HEK293T (cell line): ENCODE results near the gene SIK3.

ENCODE experiments used
- CTCF ChIA-PET: fragments of 350-600 bp; formaldehyde crosslinking; extraction: SDS; loops from one replicate; lab custom pipeline; 2021; ENCODE audit warnings: antibody characterized with exemption, inconsistent platforms; lab: Yijun Ruan, JAX
- POLR2A ChIA-PET: fragments of 350-600 bp; formaldehyde crosslinking; extraction: SDS; loops from one replicate; lab custom pipeline; 2020; ENCODE audit warnings: antibody characterized with exemption, inconsistent platforms; lab: Yijun Ruan, JAX
- DNase-seq: peaks from one replicate; pipeline ENCODE4 v3.0.0; 2012; ENCODE audit warnings: mixed read lengths; ENCODE audit errors: extremely low spot score
- ARNT ChIP-seq: fragments of 450-650 bp; IDR thresholded peaks from 2 replicates; pipeline ENCODE4 v1.6.1; 2017; ENCODE audit warnings: mild to moderate bottlenecking
- BHLHE40 ChIP-seq: fragments of 450-650 bp; IDR thresholded peaks from 2 replicates; pipeline ENCODE4 v1.6.1; 2016; ENCODE audit warnings: mild to moderate bottlenecking, moderate library complexity, borderline replicate concordance
- CTBP1 ChIP-seq: fragments of 450-650 bp; IDR thresholded peaks from 2 replicates; pipeline ENCODE4 v1.6.1; 2016; ENCODE audit warnings: borderline replicate concordance
- ELF4 ChIP-seq: fragments of 450-650 bp; IDR thresholded peaks from 2 replicates; pipeline ENCODE4 v1.6.1; 2017; ENCODE audit warnings: antibody characterized with exemption
- FOXA1 ChIP-seq: fragments of 450-650 bp; IDR thresholded peaks from 2 replicates; pipeline ENCODE4 v1.6.1; 2016; ENCODE audit warnings: mild to moderate bottlenecking
- FOXK2 ChIP-seq: fragments of 450-650 bp; IDR thresholded peaks from 2 replicates; pipeline ENCODE4 v1.6.1; 2016; ENCODE audit warnings: mild to moderate bottlenecking
- FOXM1 ChIP-seq: fragments of 450-650 bp; IDR thresholded peaks from 2 replicates; pipeline ENCODE4 v1.6.1; 2017; ENCODE audit warnings: mild to moderate bottlenecking, borderline replicate concordance
- HDGF ChIP-seq: fragments of 450-650 bp; IDR thresholded peaks from 2 replicates; pipeline ENCODE4 v1.6.1; 2017; ENCODE audit warnings: antibody characterized with exemption, borderline replicate concordance
- L3MBTL2 ChIP-seq: fragments of 450-650 bp; conservative IDR thresholded peaks from 2 replicates; pipeline ENCODE4 v1.6.1; 2016; ENCODE audit warnings: mild to moderate bottlenecking
- LEF1 ChIP-seq: fragments of 450-650 bp; IDR thresholded peaks from 2 replicates; pipeline ENCODE4 v1.6.1; 2017; ENCODE audit warnings: mild to moderate bottlenecking, borderline replicate concordance
- NFRKB ChIP-seq: fragments of 450-650 bp; IDR thresholded peaks from 2 replicates; pipeline ENCODE4 v1.6.1; 2016; ENCODE audit warnings: mild to moderate bottlenecking, moderate library complexity
- SP1 ChIP-seq: fragments of 450-650 bp; IDR thresholded peaks from 2 replicates; pipeline ENCODE4 v1.6.1; 2017
- SUZ12 ChIP-seq: fragments of 450-650 bp; IDR thresholded peaks from 2 replicates; pipeline ENCODE4 v1.6.1; 2016; ENCODE audit warnings: mild to moderate bottlenecking
- TARDBP ChIP-seq: fragments of 450-650 bp; IDR thresholded peaks from 2 replicates; pipeline ENCODE4 v1.6.1; 2016
- ZNF384 ChIP-seq: fragments of 450-650 bp; IDR thresholded peaks from 2 replicates; pipeline ENCODE4 v1.6.1; 2016
- TF ChIP-seq, protein P1 (sequence below): fragments of 450-650 bp; IDR thresholded peaks from 2 replicates; pipeline ENCODE4 v1.6.1; 2016

SIK3 gene

DNA sequence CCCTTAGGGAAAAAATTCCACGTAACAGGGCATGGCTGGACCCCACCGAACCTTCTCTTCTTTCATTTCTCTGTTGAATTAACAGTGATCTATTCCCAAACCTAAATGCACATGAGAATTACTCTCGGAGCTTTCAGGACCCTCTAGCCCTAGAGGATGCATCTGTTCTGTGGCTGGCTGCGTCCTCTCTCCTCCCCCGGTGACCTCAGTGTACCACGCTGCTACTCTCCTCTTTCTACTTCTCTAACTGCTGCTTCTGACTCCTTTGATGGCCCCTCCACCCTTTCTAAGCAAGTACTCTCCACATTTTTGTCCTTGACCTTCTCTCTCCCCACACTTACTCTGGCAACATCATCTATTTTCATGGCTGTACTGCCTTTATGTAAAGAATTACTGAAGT, 248.7 kb downstream of the SIK3 start:
- POLR2A ChIA-PET: interaction anchor here (1.5 kb wide), 1 partner anchor 14 kb away, joined by 5 read pairs; no protein-coding TSS in a partner anchor
- no peak for DNase-seq
- CTCF ChIA-PET: no interaction called here
- no peak for TF ChIP-seq TARDBP
- no peak for TF ChIP-seq NFRKB
- no peak for TF ChIP-seq LEF1
- TF ChIP-seq, protein P1, sequence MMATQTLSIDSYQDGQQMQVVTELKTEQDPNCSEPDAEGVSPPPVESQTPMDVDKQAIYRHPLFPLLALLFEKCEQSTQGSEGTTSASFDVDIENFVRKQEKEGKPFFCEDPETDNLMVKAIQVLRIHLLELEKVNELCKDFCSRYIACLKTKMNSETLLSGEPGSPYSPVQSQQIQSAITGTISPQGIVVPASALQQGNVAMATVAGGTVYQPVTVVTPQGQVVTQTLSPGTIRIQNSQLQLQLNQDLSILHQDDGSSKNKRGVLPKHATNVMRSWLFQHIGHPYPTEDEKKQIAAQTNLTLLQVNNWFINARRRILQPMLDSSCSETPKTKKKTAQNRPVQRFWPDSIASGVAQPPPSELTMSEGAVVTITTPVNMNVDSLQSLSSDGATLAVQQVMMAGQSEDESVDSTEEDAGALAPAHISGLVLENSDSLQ: no peak
- TF ChIP-seq L3MBTL2: no peak
- TF ChIP-seq FOXA1: no peak
- TF ChIP-seq HDGF: no peak
- TF ChIP-seq CTBP1: no peak
- TF ChIP-seq ZNF384: no peak
- TF ChIP-seq ARNT: no peak
- TF ChIP-seq SP1: no peak
- no peak for TF ChIP-seq SUZ12
- TF ChIP-seq ELF4: no peak
- TF ChIP-seq FOXM1: no peak
- no peak for TF ChIP-seq FOXK2

DNA sequence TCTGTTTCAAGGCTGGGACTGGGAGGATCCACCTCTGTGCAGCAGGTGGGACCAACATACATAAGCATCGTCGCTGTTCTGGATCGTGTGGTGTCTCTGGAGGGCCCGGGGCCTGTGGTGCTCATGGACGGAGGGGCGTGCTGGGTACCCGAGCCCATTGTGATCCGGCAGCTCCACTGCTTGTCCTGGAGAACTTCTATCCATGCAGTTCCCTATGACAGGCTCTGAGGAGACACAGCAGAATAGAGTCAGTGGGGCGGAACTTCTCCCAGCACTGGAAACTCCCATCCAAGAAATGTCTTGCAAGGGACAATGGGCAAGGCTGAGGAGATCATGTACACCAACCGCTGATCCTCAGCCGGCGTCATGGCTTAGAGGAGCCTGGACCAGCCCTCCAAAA, 249.2 kb downstream of the SIK3 start:
- ChIA-PET POLR2A (interaction anchor here (1.5 kb wide), 1 partner anchor 13 kb away, joined by 5 read pairs; no protein-coding TSS in a partner anchor), CTCF (no interaction called here)
- TF ChIP-seq HDGF: no peak
- TF ChIP-seq TARDBP: no peak
- no peak for DNase-seq

DNA sequence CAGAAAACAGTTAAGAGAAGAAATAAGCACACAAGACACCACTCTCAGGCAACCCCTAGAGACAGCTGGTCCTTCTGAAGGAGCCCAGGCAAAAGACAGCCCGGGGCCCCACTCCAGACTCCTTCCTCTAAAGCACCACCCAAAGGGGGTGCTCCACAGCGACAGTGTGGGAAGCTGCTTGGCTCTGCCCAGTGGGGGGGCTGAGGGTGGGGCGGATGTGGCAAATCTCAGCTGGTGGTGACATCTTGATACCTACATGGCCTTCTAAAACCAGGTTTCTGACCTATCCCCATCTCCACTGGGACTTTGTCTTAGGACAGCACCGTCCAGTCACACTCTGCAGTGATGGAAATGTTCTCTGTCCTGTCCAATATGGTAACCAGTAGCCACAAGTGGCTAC, 250.6 kb downstream of the SIK3 start:
- ChIA-PET POLR2A (interaction anchor here (0.7 kb wide), 1 partner anchor 19 kb away, joined by 3 read pairs; no protein-coding TSS in a partner anchor), CTCF (no interaction called here)
- TF ChIP-seq BHLHE40: no peak
- no peak for TF ChIP-seq ELF4
- TF ChIP-seq FOXK2: no peak
- TF ChIP-seq LEF1: no peak
- no peak for TF ChIP-seq SUZ12
- no peak for TF ChIP-seq HDGF
- TF ChIP-seq NFRKB: no peak
- no peak for TF ChIP-seq TARDBP
- no peak for TF ChIP-seq ZNF384
- TF ChIP-seq SP1: no peak
- no peak for TF ChIP-seq L3MBTL2
- TF ChIP-seq, protein P1: no peak
- TF ChIP-seq FOXA1: no peak
- no peak for TF ChIP-seq CTBP1
- TF ChIP-seq ARNT: no peak
- no peak for TF ChIP-seq FOXM1
- DNase-seq: no peak

DNA sequence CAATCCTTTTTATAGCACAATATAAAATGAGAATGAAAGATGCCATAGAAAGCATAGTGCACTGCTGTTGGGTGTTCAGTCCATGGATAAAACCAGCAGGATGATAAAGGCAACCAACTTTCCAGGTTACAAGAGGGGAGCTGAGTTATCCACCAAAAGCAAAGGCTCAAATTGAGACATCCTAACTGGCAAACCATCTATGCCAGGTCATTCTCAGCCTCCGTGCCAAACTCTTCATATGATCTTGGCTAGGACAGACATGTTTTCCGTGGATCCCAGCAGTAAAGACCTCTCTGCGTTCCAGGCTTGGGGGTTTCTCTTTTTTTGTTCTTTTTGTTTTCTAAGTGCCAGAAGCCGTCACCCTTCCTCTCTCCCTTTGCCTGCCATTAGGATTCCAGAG, 253.5 kb downstream of the SIK3 start:
- no peak for TF ChIP-seq BHLHE40
- no peak for TF ChIP-seq SUZ12
- no peak for TF ChIP-seq NFRKB
- no peak for TF ChIP-seq ARNT
- TF ChIP-seq FOXA1: no peak
- TF ChIP-seq LEF1: no peak
- no peak for TF ChIP-seq TARDBP
- TF ChIP-seq FOXK2: no peak
- TF ChIP-seq FOXM1: no peak
- no peak for TF ChIP-seq L3MBTL2
- no peak for TF ChIP-seq ELF4
- DNase-seq: no peak
- POLR2A ChIA-PET: no interaction called here
- CTCF ChIA-PET: no interaction called here

DNA sequence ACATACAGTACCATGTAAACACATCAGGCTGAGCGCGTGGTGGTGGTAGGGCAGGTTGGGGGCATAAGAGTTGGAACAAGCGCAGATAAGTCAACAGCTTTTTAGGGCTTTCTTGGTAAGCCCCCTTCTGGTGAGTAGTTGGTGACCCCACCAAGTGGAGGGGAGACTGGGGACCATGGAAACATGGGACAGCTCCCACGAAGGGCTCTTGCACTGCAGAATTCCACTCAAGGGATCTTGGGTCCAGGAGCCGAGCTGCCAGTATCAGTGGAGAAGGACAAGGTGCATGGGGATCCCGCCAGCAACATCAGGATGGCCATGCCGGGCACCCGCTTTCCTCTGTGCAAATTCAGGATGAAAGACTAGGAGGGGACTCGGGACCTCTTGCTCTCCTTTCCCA, 254.6 kb downstream of the SIK3 start:
- TF ChIP-seq SUZ12: no peak
- POLR2A ChIA-PET: no interaction called here
- CTCF ChIA-PET: no interaction called here
- DNase-seq: no peak

DNA sequence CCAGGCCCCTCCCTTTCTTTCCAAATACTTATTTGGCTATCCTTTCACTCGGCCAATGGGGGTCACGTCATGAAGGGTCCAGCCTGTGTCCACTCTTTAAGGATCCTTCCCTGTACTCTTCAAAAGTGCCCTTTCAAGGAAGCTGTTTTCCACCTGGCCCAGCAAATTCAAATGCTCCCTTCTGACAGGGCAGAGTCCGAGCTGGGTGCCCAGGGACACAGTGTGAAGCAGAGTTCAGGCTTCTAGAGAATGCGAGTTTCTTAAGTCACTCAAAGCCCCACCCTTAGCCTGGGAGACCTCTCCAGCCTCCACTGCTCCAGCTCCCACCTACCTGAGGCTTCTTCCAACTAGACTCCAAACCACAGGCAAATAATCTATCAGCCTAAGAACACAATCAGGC, 255.3 kb downstream of the SIK3 start:
- ChIA-PET CTCF (no interaction called here), POLR2A (no interaction called here)
- DNase-seq: no peak
- no peak for TF ChIP-seq BHLHE40
- TF ChIP-seq FOXA1: no peak
- TF ChIP-seq ELF4: no peak
- no peak for TF ChIP-seq NFRKB
- TF ChIP-seq TARDBP: no peak
- no peak for TF ChIP-seq HDGF
- no peak for TF ChIP-seq LEF1
- TF ChIP-seq, protein P1: no peak
- no peak for TF ChIP-seq CTBP1
- TF ChIP-seq FOXM1: no peak
- no peak for TF ChIP-seq ARNT
- no peak for TF ChIP-seq SUZ12
- TF ChIP-seq FOXK2: no peak
- no peak for TF ChIP-seq SP1
- no peak for TF ChIP-seq ZNF384

DNA sequence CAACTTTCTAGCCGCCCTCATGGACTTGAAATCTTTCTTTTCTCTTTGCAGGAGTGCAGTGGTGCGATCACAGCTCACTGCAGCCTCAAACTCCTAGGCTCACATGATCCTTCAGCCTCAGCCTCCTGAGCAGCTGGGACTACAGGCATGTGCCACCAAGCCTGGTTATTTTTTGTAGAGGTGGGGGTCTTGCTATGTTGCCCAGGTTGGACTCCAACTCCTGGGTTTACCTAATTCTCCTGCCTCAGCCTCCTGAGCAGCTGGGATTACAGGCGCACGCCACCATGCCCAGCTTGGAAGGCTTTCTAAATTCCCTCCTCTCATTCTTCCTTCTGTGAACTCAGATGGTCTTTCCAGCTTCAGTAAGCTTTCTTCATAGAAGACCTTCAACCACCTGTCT, 256.1 kb downstream of the SIK3 start:
- POLR2A ChIA-PET: no interaction called here
- no peak for DNase-seq
- no peak for TF ChIP-seq ELF4
- TF ChIP-seq BHLHE40: no peak
- no peak for TF ChIP-seq ARNT
- TF ChIP-seq NFRKB: no peak
- no peak for TF ChIP-seq L3MBTL2
- TF ChIP-seq FOXA1: no peak
- TF ChIP-seq FOXK2: no peak
- no peak for TF ChIP-seq SP1
- no peak for TF ChIP-seq CTBP1
- TF ChIP-seq, protein P1: no peak
- TF ChIP-seq HDGF: no peak
- no peak for TF ChIP-seq TARDBP
- no peak for TF ChIP-seq LEF1
- no peak for TF ChIP-seq ZNF384
- no peak for TF ChIP-seq SUZ12
- TF ChIP-seq FOXM1: no peak
- CTCF ChIA-PET: no interaction called here
